ENCODE results near the gene ARL5A. TPM values are rescaled to one million over a fixed set of nuclear protein-coding genes. Genes with fewer than 3 reads are reported as not detected.

ARL5A gene
- total and polyA plus RNA-seq, 9 of the 15 experiments (the other 6 are each of a cell fraction or from before 2014, with no cell fraction given): 16.3 to 117 (median 88.4) TPM

DNA sequence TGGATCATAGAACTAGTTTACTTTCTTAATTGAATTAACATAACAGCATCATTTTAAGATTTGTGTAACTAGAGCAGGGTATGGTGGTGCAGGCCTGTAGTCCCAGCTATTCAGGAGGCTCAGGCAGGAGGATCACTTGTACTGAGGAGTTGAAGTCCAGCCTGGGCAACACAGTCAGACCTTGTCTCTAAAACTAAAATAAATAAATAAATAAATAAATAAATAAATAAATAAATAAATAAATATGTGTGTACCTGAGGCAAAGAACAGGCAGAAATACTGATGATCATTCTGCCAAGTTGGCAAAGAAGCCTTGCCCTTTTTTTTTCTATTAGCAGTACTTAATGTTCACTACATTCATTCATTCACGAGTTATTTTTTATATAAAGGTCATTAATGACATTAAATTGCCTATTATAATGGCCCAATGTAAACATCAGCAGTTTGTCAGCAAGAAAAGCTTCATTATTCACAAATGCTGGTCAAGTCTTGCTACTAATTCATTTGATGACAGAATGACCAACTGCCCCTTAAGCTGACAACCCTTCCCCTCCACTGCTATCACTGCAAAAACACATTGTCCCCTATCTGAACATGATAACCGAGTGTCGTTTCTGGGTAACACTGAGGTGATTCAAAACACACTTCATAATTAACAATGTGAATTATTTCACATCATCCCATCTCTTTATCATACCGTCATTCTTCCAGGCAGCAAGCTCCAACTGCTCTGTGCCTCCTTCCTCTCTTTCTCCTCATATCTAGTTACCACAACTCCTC lies 39.0 kb downstream of the ARL5A start (continued):
- TF ChIP-seq FOXP1 (CRISPR knock-in tag; IDR thresholded peaks at IDR 0.05) (no peak), CHD1 (IDR thresholded peaks at IDR 0.05; ENCODE audit: low read length) (no peak), HDAC2 (IDR thresholded peaks at IDR 0.05) (peak; percentile 88), U2AF2 (optimal IDR thresholded peaks at IDR 0.05; ENCODE audit: low read depth, low read length) (no peak), TCF3 (CRISPR knock-in tag; IDR thresholded peaks at IDR 0.05) (peak; percentile 98), ZNF134 (CRISPR knock-in tag; conservative IDR thresholded peaks at IDR 0.05) (no peak), GTF2E2 (tag; IDR thresholded peaks at IDR 0.05) (no peak), CHCHD3 (CRISPR knock-in tag; IDR thresholded peaks at IDR 0.05) (no peak), ZNF830 (CRISPR knock-in tag; IDR thresholded peaks at IDR 0.05) (no peak), ZKSCAN8 (CRISPR knock-in tag; IDR thresholded peaks at IDR 0.05) (no peak; the same call in 1 of the 2 replicates), ZNF79 (CRISPR knock-in tag; IDR thresholded peaks at IDR 0.05; ENCODE audit: low read depth) (no peak), SMAD1 (IDR thresholded peaks at IDR 0.05; ENCODE audit: low read depth, low read length, partially characterized antibody) (no peak), IFI16 (CRISPR knock-in tag; IDR thresholded peaks at IDR 0.05) (no peak), BDP1 (IDR thresholded peaks at IDR 0.05; ENCODE audit: insufficient read depth, insufficient read length) (no peak), PML (IDR thresholded peaks at IDR 0.05; ENCODE audit: low read length) (peak; percentile 92), MED1 (CRISPR knock-in tag; IDR thresholded peaks at IDR 0.05; ENCODE audit: borderline replicate concordance) (no peak), MYNN (IDR thresholded peaks at IDR 0.05) (peak; percentile 82), MYNN (CRISPR knock-in tag; IDR thresholded peaks at IDR 0.05) (no peak), LARP7 (IDR thresholded peaks at IDR 0.05) (no peak), RBM17 (IDR thresholded peaks at IDR 0.05; ENCODE audit: borderline replicate concordance, low read depth, low read length) (no peak), RBM14 (IDR thresholded peaks at IDR 0.05; ENCODE audit: borderline replicate concordance, insufficient read depth, low read depth, low read length) (no peak), CEBPG (CRISPR knock-in tag; IDR thresholded peaks at IDR 0.05) (no peak), CEBPG (tag; conservative IDR thresholded peaks at IDR 0.05 in 1 of 2, IDR thresholded peaks at IDR 0.05 in 1 of 2) (no peak)
- TF ChIP-seq, protein P1, sequence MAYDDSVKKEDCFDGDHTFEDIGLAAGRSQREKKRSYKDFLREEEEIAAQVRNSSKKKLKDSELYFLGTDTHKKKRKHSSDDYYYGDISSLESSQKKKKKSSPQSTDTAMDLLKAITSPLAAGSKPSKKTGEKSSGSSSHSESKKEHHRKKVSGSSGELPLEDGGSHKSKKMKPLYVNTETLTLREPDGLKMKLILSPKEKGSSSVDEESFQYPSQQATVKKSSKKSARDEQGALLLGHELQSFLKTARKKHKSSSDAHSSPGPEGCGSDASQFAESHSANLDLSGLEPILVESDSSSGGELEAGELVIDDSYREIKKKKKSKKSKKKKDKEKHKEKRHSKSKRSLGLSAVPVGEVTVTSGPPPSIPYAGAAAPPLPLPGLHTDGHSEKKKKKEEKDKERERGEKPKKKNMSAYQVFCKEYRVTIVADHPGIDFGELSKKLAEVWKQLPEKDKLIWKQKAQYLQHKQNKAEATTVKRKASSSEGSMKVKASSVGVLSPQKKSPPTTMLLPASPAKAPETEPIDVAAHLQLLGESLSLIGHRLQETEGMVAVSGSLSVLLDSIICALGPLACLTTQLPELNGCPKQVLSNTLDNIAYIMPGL (CRISPR knock-in tag; IDR thresholded peaks at IDR 0.05): no peak
- TF ChIP-seq, protein P2, sequence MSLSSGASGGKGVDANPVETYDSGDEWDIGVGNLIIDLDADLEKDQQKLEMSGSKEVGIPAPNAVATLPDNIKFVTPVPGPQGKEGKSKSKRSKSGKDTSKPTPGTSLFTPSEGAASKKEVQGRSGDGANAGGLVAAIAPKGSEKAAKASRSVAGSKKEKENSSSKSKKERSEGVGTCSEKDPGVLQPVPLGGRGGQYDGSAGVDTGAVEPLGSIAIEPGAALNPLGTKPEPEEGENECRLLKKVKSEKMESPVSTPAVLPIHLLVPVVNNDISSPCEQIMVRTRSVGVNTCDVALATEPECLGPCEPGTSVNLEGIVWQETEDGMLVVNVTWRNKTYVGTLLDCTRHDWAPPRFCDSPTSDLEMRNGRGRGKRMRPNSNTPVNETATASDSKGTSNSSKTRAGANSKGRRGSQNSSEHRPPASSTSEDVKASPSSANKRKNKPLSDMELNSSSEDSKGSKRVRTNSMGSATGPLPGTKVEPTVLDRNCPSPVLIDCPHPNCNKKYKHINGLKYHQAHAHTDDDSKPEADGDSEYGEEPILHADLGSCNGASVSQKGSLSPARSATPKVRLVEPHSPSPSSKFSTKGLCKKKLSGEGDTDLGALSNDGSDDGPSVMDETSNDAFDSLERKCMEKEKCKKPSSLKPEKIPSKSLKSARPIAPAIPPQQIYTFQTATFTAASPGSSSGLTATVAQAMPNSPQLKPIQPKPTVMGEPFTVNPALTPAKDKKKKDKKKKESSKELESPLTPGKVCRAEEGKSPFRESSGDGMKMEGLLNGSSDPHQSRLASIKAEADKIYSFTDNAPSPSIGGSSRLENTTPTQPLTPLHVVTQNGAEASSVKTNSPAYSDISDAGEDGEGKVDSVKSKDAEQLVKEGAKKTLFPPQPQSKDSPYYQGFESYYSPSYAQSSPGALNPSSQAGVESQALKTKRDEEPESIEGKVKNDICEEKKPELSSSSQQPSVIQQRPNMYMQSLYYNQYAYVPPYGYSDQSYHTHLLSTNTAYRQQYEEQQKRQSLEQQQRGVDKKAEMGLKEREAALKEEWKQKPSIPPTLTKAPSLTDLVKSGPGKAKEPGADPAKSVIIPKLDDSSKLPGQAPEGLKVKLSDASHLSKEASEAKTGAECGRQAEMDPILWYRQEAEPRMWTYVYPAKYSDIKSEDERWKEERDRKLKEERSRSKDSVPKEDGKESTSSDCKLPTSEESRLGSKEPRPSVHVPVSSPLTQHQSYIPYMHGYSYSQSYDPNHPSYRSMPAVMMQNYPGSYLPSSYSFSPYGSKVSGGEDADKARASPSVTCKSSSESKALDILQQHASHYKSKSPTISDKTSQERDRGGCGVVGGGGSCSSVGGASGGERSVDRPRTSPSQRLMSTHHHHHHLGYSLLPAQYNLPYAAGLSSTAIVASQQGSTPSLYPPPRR (CRISPR knock-in tag; IDR thresholded peaks at IDR 0.05; ENCODE audit: borderline replicate concordance): no peak

Measured in K562 (cell line).